H9 (cell line): ENCODE results near the gene CYFIP1. TPM values are rescaled to one million over a fixed set of nuclear protein-coding genes. Genes with fewer than 3 reads are reported as not detected.

ENCODE experiments used
- DNase-seq: peaks from one replicate; pipeline ENCODE4 v3.0.0-alpha.2; 2017
- H2AFZ ChIP-seq: one replicate; pipeline ENCODE4 v1.6.1; 2013; ENCODE audit warnings: mild to moderate bottlenecking, low read length, control low read depth, moderate library complexity
- H2AK5ac ChIP-seq: 2 replicates; pipeline ENCODE4 v1.6.1; 2013; ENCODE audit warnings: low read length, control low read depth, mixed read lengths; ENCODE audit not compliant: insufficient read length
- H2BK120ac ChIP-seq: one replicate; pipeline ENCODE4 v1.6.1; 2013; ENCODE audit warnings: low read depth, mild to moderate bottlenecking, low read length, control low read depth, inconsistent platforms; ENCODE audit not compliant: poor library complexity, severe bottlenecking
- H2BK12ac ChIP-seq: 2 replicates; pipeline ENCODE4 v1.6.1; 2013; ENCODE audit warnings: low read length, control low read depth, mixed read lengths, low read depth; ENCODE audit not compliant: insufficient read length
- H2BK15ac ChIP-seq: 2 replicates; pipeline ENCODE4 v1.6.1; 2013; ENCODE audit warnings: low read depth, low read length, control low read depth
- H2BK20ac ChIP-seq: one replicate; pipeline ENCODE4 v1.6.1; 2013; ENCODE audit warnings: low read depth, mild to moderate bottlenecking, low read length, control low read depth, inconsistent platforms; ENCODE audit not compliant: poor library complexity, severe bottlenecking
- H2BK5ac ChIP-seq: 2 replicates; pipeline ENCODE4 v1.6.1; 2013; ENCODE audit warnings: low read length, control low read depth, mixed read lengths; ENCODE audit not compliant: insufficient read length
- H3K14ac ChIP-seq: 2 replicates; pipeline ENCODE4 v1.6.1; 2013; ENCODE audit warnings: low read length, control low read depth; ENCODE audit not compliant: insufficient read depth
- H3K18ac ChIP-seq: 2 replicates; pipeline ENCODE4 v1.6.1; 2013; ENCODE audit warnings: low read depth, mild to moderate bottlenecking, mixed read lengths, low read length, control low read depth; ENCODE audit not compliant: insufficient read length
- H3K23ac ChIP-seq: 2 replicates; pipeline ENCODE4 v1.6.1; 2013; ENCODE audit warnings: low read length, control low read depth, mixed read lengths, low read depth; ENCODE audit not compliant: insufficient read length
- H3K23me2 ChIP-seq: 2 replicates; pipeline ENCODE4 v1.6.1; 2013; ENCODE audit warnings: low read depth, mild to moderate bottlenecking, mixed read lengths, low read length, control low read depth; ENCODE audit not compliant: insufficient read length, poor library complexity, severe bottlenecking
- H3K27ac ChIP-seq: 2 replicates; pipeline ENCODE4 v1.5.1; 2013; ENCODE audit warnings: low read length, control low read depth, mixed read lengths, low read depth; ENCODE audit not compliant: insufficient read length
- H3K27me3 ChIP-seq: 2 replicates; pipeline ENCODE4 v1.6.1; 2013; ENCODE audit warnings: low read length, control low read depth, inconsistent platforms; ENCODE audit not compliant: insufficient read depth
- H3K4ac ChIP-seq: 2 replicates; pipeline ENCODE4 v1.6.1; 2013; ENCODE audit warnings: low read depth, mild to moderate bottlenecking, control low read depth, inconsistent platforms, low read length, moderate library complexity
- H3K4me1 ChIP-seq: 2 replicates; pipeline ENCODE4 v1.6.1; 2013; ENCODE audit warnings: low read length, control low read depth, inconsistent platforms; ENCODE audit not compliant: insufficient read depth
- H3K4me2 ChIP-seq: 2 replicates; pipeline ENCODE4 v1.6.1; 2013; ENCODE audit warnings: low read length, control low read depth, mixed read lengths; ENCODE audit not compliant: insufficient read length, insufficient read depth
- H3K56ac ChIP-seq: 2 replicates; pipeline ENCODE4 v1.6.1; 2013; ENCODE audit warnings: low read depth, mild to moderate bottlenecking, mixed read lengths, low read length, control low read depth; ENCODE audit not compliant: insufficient read length
- H3K79me1 ChIP-seq: 2 replicates; pipeline ENCODE4 v1.6.1; 2013; ENCODE audit warnings: low read depth, mild to moderate bottlenecking, moderate library complexity, low read length, control low read depth, inconsistent platforms; ENCODE audit not compliant: insufficient read depth, poor library complexity, severe bottlenecking
- H3K79me2 ChIP-seq: 2 replicates; pipeline ENCODE4 v1.6.1; 2013; ENCODE audit warnings: low read length, control low read depth, inconsistent platforms; ENCODE audit not compliant: insufficient read depth
- H3K9ac ChIP-seq: 2 replicates; pipeline ENCODE4 v1.6.1; 2013; ENCODE audit warnings: low read length, control low read depth, mixed read lengths; ENCODE audit not compliant: insufficient read length; ENCODE audit errors: extremely low read depth
- H3K9me3 ChIP-seq: one replicate; pipeline ENCODE4 v1.6.1; 2013; ENCODE audit warnings: low read depth, low read length, inconsistent platforms; ENCODE audit not compliant: control insufficient read depth
- H3T11ph ChIP-seq: one replicate; pipeline ENCODE4 v1.6.1; 2013; ENCODE audit warnings: mild to moderate bottlenecking, low read length, control low read depth, inconsistent platforms
- H4K20me1 ChIP-seq: one replicate; pipeline ENCODE4 v1.6.1; 2013; ENCODE audit not compliant: control insufficient read depth, insufficient read length, insufficient read depth
- H4K5ac ChIP-seq: 2 replicates; pipeline ENCODE4 v1.6.1; 2013; ENCODE audit warnings: low read depth, mild to moderate bottlenecking, mixed read lengths, low read length, control low read depth; ENCODE audit not compliant: insufficient read length
- H4K8ac ChIP-seq: replicated peaks from 2 replicates; pipeline ENCODE4 v1.6.1; 2013; ENCODE audit warnings: low read length, control low read depth, mixed read lengths, low read depth; ENCODE audit not compliant: insufficient read length
- H4K91ac ChIP-seq: 2 replicates; pipeline ENCODE4 v1.6.1; 2013; ENCODE audit warnings: low read depth, mild to moderate bottlenecking, moderate library complexity, mixed read lengths, low read length, control low read depth; ENCODE audit not compliant: insufficient read length
- H3K27ac Mint-ChIP-seq, 3 experiments: 2 replicates in 2 of 3; 3 replicates in 1 of 3; pipeline ENCODE4 v1.8.0; 2020 to 2021; ENCODE audit warnings: mixed read lengths in 3 of 3, mild to moderate bottlenecking in 1 of 3, moderate library complexity in 1 of 3
- H3K27me3 Mint-ChIP-seq: 2 replicates; pipeline ENCODE4 v1.8.0; 2021; ENCODE audit warnings: low read depth, mild to moderate bottlenecking, moderate library complexity, mixed read lengths
- H3K36me3 Mint-ChIP-seq, 3 experiments: 2 replicates in 2 of 3; 3 replicates in 1 of 3; pipeline ENCODE4 v1.8.0; 2020 to 2021; ENCODE audit warnings: low read depth in 3 of 3, mixed read lengths in 3 of 3; ENCODE audit not compliant: insufficient read depth in 1 of 3
- H3K4me1 Mint-ChIP-seq, 2 experiments: 2 replicates each; pipeline ENCODE4 v1.8.0; 2020; ENCODE audit warnings: mixed read lengths in 2 of 2
- H3K4me3 Mint-ChIP-seq, 2 experiments: 2 replicates in 1 of 2; 3 replicates in 1 of 2; pipeline ENCODE4 v1.8.0; 2020 to 2021; ENCODE audit warnings: mild to moderate bottlenecking in 2 of 2, mixed read lengths in 2 of 2, moderate library complexity in 1 of 2
- H3K9me3 Mint-ChIP-seq, 2 experiments: 2 replicates in 1 of 2; 3 replicates in 1 of 2; pipeline ENCODE4 v1.8.0; 2020; ENCODE audit warnings: mild to moderate bottlenecking in 2 of 2, mixed read lengths in 2 of 2, moderate library complexity in 1 of 2
- WGBS: extraction: QIAGEN DNeasy Blood & Tissue Kit; methylation state at CpG from one replicate; pipeline ENCODE4 v1.1.7; 2013; ENCODE audit warnings: missing lambda C conversion rate, low lambda C conversion rate, mixed read lengths; ENCODE audit not compliant: insufficient read length; ENCODE audit errors: extremely low coverage; 5-methylcytosine and 5-hydroxymethylcytosine counted together
- total RNA-seq: library from RNA; stranded (reverse); gene quantifications from 2 replicates; pipeline ENCODE4 v1.2.1, GENCODE V29; 2021
- TF ChIP-seq, protein P1 (sequence below): fragments of 200-600 bp; sonication (generic); conservative IDR thresholded peaks from 3 replicates; pipeline ENCODE4 v1.8.0; 2021; ENCODE audit warnings: antibody characterized with exemption, mild to moderate bottlenecking

The CYFIP1 gene
- total RNA-seq, 1 experiment from 2014 or later = 71.2 TPM

DNA sequence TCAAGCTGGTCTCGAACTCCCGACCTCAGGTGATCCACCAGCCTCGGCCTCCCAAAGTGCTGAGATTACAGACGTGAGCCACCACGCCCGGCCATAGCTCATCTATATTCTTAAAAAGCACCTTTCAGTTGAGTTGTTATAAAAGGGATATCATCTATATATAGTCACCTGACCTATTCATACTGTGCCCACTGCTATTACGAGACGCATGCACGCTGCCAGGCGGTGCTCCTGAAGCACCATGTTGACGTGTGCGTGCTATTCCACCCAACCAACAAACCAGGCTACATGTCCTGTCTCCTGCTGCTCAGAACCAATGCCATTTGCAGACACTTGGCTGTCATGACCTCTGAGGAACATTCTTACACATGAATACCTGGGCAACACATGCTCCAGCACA, 17.6 kb downstream of the CYFIP1 start:
- no peaks in the 10 kb centered on the region for H3K9me3 Mint-ChIP-seq
- H3K4me1 Mint-ChIP-seq = peaks cover 6 to 18% of the 10 kb centered on the region in 2 experiments; a peak in 3 of 4 replicates
- H3K27ac Mint-ChIP-seq = no peak overlapping the region
- no peak overlapping the region for H3K4me3 Mint-ChIP-seq
- Histone ChIP-seq H3K4me1 (no peaks in the 10 kb centered on the region), H3T11ph (no peak overlapping the region), H3K23me2 (no peaks in the 10 kb centered on the region), H3K27me3 (no peaks in the 10 kb centered on the region), H2AFZ (no peak overlapping the region), H4K91ac (no peak overlapping the region), H3K9ac (no peak overlapping the region), H2BK120ac (no peak overlapping the region), H3K14ac (no peak overlapping the region), H3K79me1 (no peaks in the 10 kb centered on the region), H3K4ac (no peak overlapping the region), H3K27ac (no peak overlapping the region), H3K18ac (no peak overlapping the region), H2BK20ac (no peak overlapping the region), H3K23ac (no peak overlapping the region), H4K20me1 (no peaks in the 10 kb centered on the region), H2BK12ac (no peak overlapping the region), H2BK15ac (no peak overlapping the region), H3K4me2 (no peak overlapping the region), H2BK5ac (no peak overlapping the region), H3K9me3 (no peaks in the 10 kb centered on the region), H3K56ac (no peak overlapping the region), H4K8ac (no peak overlapping the region), H2AK5ac (no peak overlapping the region), H4K5ac (no peak overlapping the region), H3K79me2 (peaks cover 2% of the 10 kb centered on the region; the same call in 1 of the 2 replicates)
- DNase-seq = no peak
- TF ChIP-seq, protein P1, sequence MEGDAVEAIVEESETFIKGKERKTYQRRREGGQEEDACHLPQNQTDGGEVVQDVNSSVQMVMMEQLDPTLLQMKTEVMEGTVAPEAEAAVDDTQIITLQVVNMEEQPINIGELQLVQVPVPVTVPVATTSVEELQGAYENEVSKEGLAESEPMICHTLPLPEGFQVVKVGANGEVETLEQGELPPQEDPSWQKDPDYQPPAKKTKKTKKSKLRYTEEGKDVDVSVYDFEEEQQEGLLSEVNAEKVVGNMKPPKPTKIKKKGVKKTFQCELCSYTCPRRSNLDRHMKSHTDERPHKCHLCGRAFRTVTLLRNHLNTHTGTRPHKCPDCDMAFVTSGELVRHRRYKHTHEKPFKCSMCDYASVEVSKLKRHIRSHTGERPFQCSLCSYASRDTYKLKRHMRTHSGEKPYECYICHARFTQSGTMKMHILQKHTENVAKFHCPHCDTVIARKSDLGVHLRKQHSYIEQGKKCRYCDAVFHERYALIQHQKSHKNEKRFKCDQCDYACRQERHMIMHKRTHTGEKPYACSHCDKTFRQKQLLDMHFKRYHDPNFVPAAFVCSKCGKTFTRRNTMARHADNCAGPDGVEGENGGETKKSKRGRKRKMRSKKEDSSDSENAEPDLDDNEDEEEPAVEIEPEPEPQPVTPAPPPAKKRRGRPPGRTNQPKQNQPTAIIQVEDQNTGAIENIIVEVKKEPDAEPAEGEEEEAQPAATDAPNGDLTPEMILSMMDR = no peak
- WGBS = no CpG with 5 or more reads among the region's 12 CpGs
- peaks cover 6% of the 10 kb centered on the region; the same call in 1 of the 2 replicates for H3K27me3 Mint-ChIP-seq
- H3K36me3 Mint-ChIP-seq = no peaks in the 10 kb centered on the region
